Stimulated activated naive CD8-positive, alpha-beta T cell treated with anti-CD3 and anti-CD28 coated beads, Interleukin-15, Interleukin-2, amounts not matched to agents 100 ng/mL and 50 ng/mL, for 24 hours (primary cell): Measurements from ENCODE around the gene SNAP47.

Source experiments
- H3K27ac Mint-ChIP-seq: one replicate; pipeline ENCODE4 v1.8.0; 2021; ENCODE audit warnings: mild to moderate bottlenecking, mixed read lengths
- H3K27me3 Mint-ChIP-seq: one replicate; pipeline ENCODE4 v1.8.0; 2021; ENCODE audit warnings: mixed read lengths
- H3K36me3 Mint-ChIP-seq: one replicate; pipeline ENCODE4 v1.8.0; 2021; ENCODE audit warnings: low read depth, mixed read lengths
- H3K4me1 Mint-ChIP-seq: one replicate; pipeline ENCODE4 v1.8.0; 2021; ENCODE audit warnings: low read depth, mixed read lengths
- H3K4me3 Mint-ChIP-seq: one replicate; pipeline ENCODE4 v1.8.0; 2021; ENCODE audit warnings: mild to moderate bottlenecking, mixed read lengths
- H3K9me3 Mint-ChIP-seq: one replicate; pipeline ENCODE4 v1.8.0; 2021; ENCODE audit warnings: mixed read lengths

Gene SNAP47

GRCh38 chr1:227728892-227729143, 6.4 kb upstream of the SNAP47 start:
- H3K27me3 Mint-ChIP-seq = peaks cover 12% of the 10 kb centered on the region
- H3K4me3 Mint-ChIP-seq = peak overlapping the region; percentile 81
- peak overlapping the region; percentile 81 for H3K27ac Mint-ChIP-seq

GRCh38 chr1:227729144-227729880, 5.9 kb upstream of the SNAP47 start:
- peaks cover 10% of the 10 kb centered on the region for H3K36me3 Mint-ChIP-seq
- peaks cover 12% of the 10 kb centered on the region for H3K27me3 Mint-ChIP-seq
- peaks cover 1% of the 10 kb centered on the region for H3K9me3 Mint-ChIP-seq
- H3K27ac Mint-ChIP-seq = no peak overlapping the region
- peak overlapping the region; percentile 81 for H3K4me3 Mint-ChIP-seq
- H3K4me1 Mint-ChIP-seq = peaks cover 47% of the 10 kb centered on the region

More at GRCh38 chr1:227728892-227729143, 6.4 kb upstream of the SNAP47 start:
- Mint-ChIP-seq H3K36me3 (peaks cover 10% of the 10 kb centered on the region), H3K9me3 (peaks cover 5% of the 10 kb centered on the region), H3K4me1 (peaks cover 43% of the 10 kb centered on the region)

- peaks cover 12% of the 10 kb centered on the region for H3K27me3 Mint-ChIP-seq
- H3K4me3 Mint-ChIP-seq = peak overlapping the region; percentile 42
- H3K9me3 Mint-ChIP-seq = no peaks in the 10 kb centered on the region
- peaks cover 51% of the 10 kb centered on the region for H3K4me1 Mint-ChIP-seq
- peaks cover 10% of the 10 kb centered on the region for H3K36me3 Mint-ChIP-seq
- H3K27ac Mint-ChIP-seq = peak overlapping the region; percentile 4
Measured at GRCh38 chr1:227729881-227730629, 5.2 kb upstream of the SNAP47 start.

- H3K4me1 Mint-ChIP-seq = peaks cover 51% of the 10 kb centered on the region
- peaks cover 10% of the 10 kb centered on the region for H3K36me3 Mint-ChIP-seq
- H3K4me3 Mint-ChIP-seq = no peak overlapping the region
- H3K27ac Mint-ChIP-seq = no peak overlapping the region
- H3K27me3 Mint-ChIP-seq = peaks cover 12% of the 10 kb centered on the region
- no peaks in the 10 kb centered on the region for H3K9me3 Mint-ChIP-seq
Measured at GRCh38 chr1:227730630-227731151, 4.5 kb upstream of the SNAP47 start.

- H3K27me3 Mint-ChIP-seq = peaks cover 12% of the 10 kb centered on the region
- H3K27ac Mint-ChIP-seq = no peak overlapping the region
- H3K36me3 Mint-ChIP-seq = peaks cover 10% of the 10 kb centered on the region
- H3K4me1 Mint-ChIP-seq = peaks cover 57% of the 10 kb centered on the region
- no peak overlapping the region for H3K4me3 Mint-ChIP-seq
- no peaks in the 10 kb centered on the region for H3K9me3 Mint-ChIP-seq
Measured at GRCh38 chr1:227731241-227731677, 4.0 kb upstream of the SNAP47 start.

- H3K27ac Mint-ChIP-seq = no peak overlapping the region
- peaks cover 5% of the 10 kb centered on the region for H3K27me3 Mint-ChIP-seq
- peaks cover 10% of the 10 kb centered on the region for H3K36me3 Mint-ChIP-seq
- H3K9me3 Mint-ChIP-seq = no peaks in the 10 kb centered on the region
- no peak overlapping the region for H3K4me3 Mint-ChIP-seq
- H3K4me1 Mint-ChIP-seq = peaks cover 60% of the 10 kb centered on the region
Measured at GRCh38 chr1:227731696-227732585, 3.3 kb upstream of the SNAP47 start.

GRCh38 chr1:227732586-227733308, 2.5 kb upstream of the SNAP47 start:
- Mint-ChIP-seq H3K27me3 (peaks cover 3% of the 10 kb centered on the region), H3K27ac (no peak overlapping the region), H3K4me1 (peaks cover 52% of the 10 kb centered on the region), H3K9me3 (no peaks in the 10 kb centered on the region), H3K4me3 (peak overlapping the region; percentile 13), H3K36me3 (peaks cover 15% of the 10 kb centered on the region)

- Mint-ChIP-seq H3K4me3 (peak overlapping the region; percentile 92), H3K36me3 (peaks cover 15% of the 10 kb centered on the region), H3K4me1 (peaks cover 48% of the 10 kb centered on the region), H3K27ac (peak overlapping the region; percentile 72), H3K27me3 (no peaks in the 10 kb centered on the region), H3K9me3 (no peaks in the 10 kb centered on the region)
Measured at GRCh38 chr1:227733309-227733705, 1.9 kb upstream of the SNAP47 start.

GRCh38 chr1:227733751-227734545, 1.3 kb upstream of the SNAP47 start:
- Mint-ChIP-seq H3K27me3 (no peaks in the 10 kb centered on the region), H3K9me3 (no peaks in the 10 kb centered on the region), H3K4me1 (peaks cover 42% of the 10 kb centered on the region), H3K36me3 (peaks cover 15% of the 10 kb centered on the region), H3K4me3 (peak overlapping the region; percentile 92), H3K27ac (peak overlapping the region; percentile 73)

- Mint-ChIP-seq H3K27ac (peak overlapping the region; percentile 73), H3K4me3 (peak overlapping the region; percentile 92), H3K4me1 (peaks cover 38% of the 10 kb centered on the region), H3K36me3 (peaks cover 15% of the 10 kb centered on the region), H3K9me3 (no peaks in the 10 kb centered on the region), H3K27me3 (no peaks in the 10 kb centered on the region)
Measured at GRCh38 chr1:227734546-227734855, 734 bp upstream of the SNAP47 start.

GRCh38 chr1:227735539-227736285, 477 bp downstream of the SNAP47 start:
- Mint-ChIP-seq H3K4me3 (peak overlapping the region; percentile 92), H3K27me3 (no peaks in the 10 kb centered on the region), H3K36me3 (peaks cover 11% of the 10 kb centered on the region), H3K9me3 (no peaks in the 10 kb centered on the region), H3K4me1 (peaks cover 39% of the 10 kb centered on the region), H3K27ac (peak overlapping the region; percentile 92)

GRCh38 chr1:227736814-227737432, 1.7 kb downstream of the SNAP47 start:
- Mint-ChIP-seq H3K27me3 (no peaks in the 10 kb centered on the region), H3K9me3 (no peaks in the 10 kb centered on the region), H3K4me3 (peak overlapping the region; percentile 57), H3K36me3 (peaks cover 11% of the 10 kb centered on the region), H3K27ac (no peak overlapping the region), H3K4me1 (peaks cover 40% of the 10 kb centered on the region)

- H3K4me1 Mint-ChIP-seq = peaks cover 35% of the 10 kb centered on the region
- peaks cover 5% of the 10 kb centered on the region for H3K36me3 Mint-ChIP-seq
- H3K9me3 Mint-ChIP-seq = no peaks in the 10 kb centered on the region
- H3K4me3 Mint-ChIP-seq = no peak overlapping the region
- H3K27ac Mint-ChIP-seq = no peak overlapping the region
- no peaks in the 10 kb centered on the region for H3K27me3 Mint-ChIP-seq
Measured at GRCh38 chr1:227738820-227739219, 3.6 kb downstream of the SNAP47 start.
